OCI-LY7 (cell line): Measurements from ENCODE around the gene FMN2. TPM values are rescaled to one million over a fixed set of nuclear protein-coding genes. Genes with fewer than 3 reads are reported as not detected.
A peak's percentile ranks its signal among the peaks of the same experiment; 100 is the strongest.

Source experiments
- BruUV-seq: library from RNA; stranded (reverse); fragments of 400-500 nt; replicated peaks from 2 replicates; lab custom pipeline; 2021; lab: Mats Ljungman, UMichigan
- CTCF ChIA-PET: fragments of 300-600 bp; sonication (Branson Sonifier 250); formaldehyde crosslinking; loops from one replicate; lab custom pipeline; 2022; ENCODE audit warnings: antibody characterized with exemption; ENCODE audit not compliant: unreplicated experiment; lab: Charles Lee
- POLR2A ChIA-PET: fragments of 300-600 bp; sonication (Branson Sonifier 250); formaldehyde crosslinking; loops from one replicate; lab custom pipeline; 2022; ENCODE audit warnings: antibody characterized with exemption; lab: Charles Lee
- DNase-seq: peaks from one replicate; pipeline ENCODE4 v3.0.0-alpha.2; 2015; ENCODE audit warnings: low spot score
- H2AFZ ChIP-seq: fragments of 200-600 bp; sonication (generic), shearing (Covaris generic); 2 replicates; pipeline ENCODE4 v1.6.1; 2014; ENCODE audit warnings: mild to moderate bottlenecking, antibody characterized with exemption, low read length, moderate library complexity
- H3K27ac ChIP-seq: fragments of 200-600 bp; sonication (generic); 2 replicates; pipeline ENCODE4 v1.5.1; 2014; ENCODE audit warnings: mixed run types, low read depth, mild to moderate bottlenecking, moderate library complexity, low read length, inconsistent platforms; ENCODE audit not compliant: poor library complexity, severe bottlenecking
- H3K36me3 ChIP-seq: fragments of 200-600 bp; sonication (generic); 2 replicates; pipeline ENCODE4 v1.6.1; 2014; ENCODE audit warnings: mild to moderate bottlenecking, antibody characterized with exemption, low read length, moderate library complexity, mixed read lengths; ENCODE audit not compliant: insufficient read depth
- H3K4me1 ChIP-seq: fragments of 200-600 bp; sonication (generic); 2 replicates; pipeline ENCODE4 v1.5.1; 2014; ENCODE audit warnings: mild to moderate bottlenecking, low read length; ENCODE audit not compliant: insufficient read depth, poor library complexity, severe bottlenecking
- H3K4me2 ChIP-seq: fragments of 200-600 bp; sonication (generic); 2 replicates; pipeline ENCODE4 v1.6.1; 2014; ENCODE audit warnings: mild to moderate bottlenecking, low read length
- H3K4me3 ChIP-seq: fragments of 200-600 bp; sonication (generic); 2 replicates; pipeline ENCODE4 v1.5.1; 2014; ENCODE audit warnings: mild to moderate bottlenecking, low read depth, low read length; ENCODE audit not compliant: poor library complexity, severe bottlenecking
- H3K79me2 ChIP-seq: fragments of 200-600 bp; sonication (generic); 2 replicates; pipeline ENCODE4 v1.6.1; 2016; ENCODE audit warnings: low read depth, mild to moderate bottlenecking, low read length, moderate library complexity, mixed read lengths; ENCODE audit not compliant: insufficient read depth
- H3K9me2 ChIP-seq: fragments of 200-600 bp; sonication (generic); 2 replicates; pipeline ENCODE4 v1.6.1; 2016; ENCODE audit warnings: mild to moderate bottlenecking, low read length, mixed read lengths; ENCODE audit not compliant: insufficient read depth
- H3K9me3 ChIP-seq: fragments of 200-600 bp; sonication (generic); 2 replicates; pipeline ENCODE4 v1.6.1; 2014; ENCODE audit warnings: mild to moderate bottlenecking, mixed run types, low read length, mixed read lengths
- H4K20me1 ChIP-seq: fragments of 200-600 bp; sonication (generic); 2 replicates; pipeline ENCODE4 v1.6.1; 2014; ENCODE audit warnings: mild to moderate bottlenecking, antibody characterized with exemption, low read length, moderate library complexity, mixed read lengths; ENCODE audit not compliant: insufficient read depth
- EZH2phosphoT487 ChIP-seq: fragments of 200-600 bp; sonication (generic); IDR thresholded peaks from 2 replicates; pipeline ENCODE4 v1.6.1; 2018; ENCODE audit warnings: low read depth, borderline replicate concordance, mild to moderate bottlenecking, mixed run types, antibody characterized with exemption, low read length, moderate library complexity, mixed read lengths
- intact Hi-C: fragments of 100-400 bp; cut with micrococcal nuclease; formaldehyde crosslinking; loops from one replicate; pipeline ENCODE4 v1.10.0; 2022; ENCODE audit not compliant: unreplicated experiment
- total RNA-seq, 2 experiments: library from RNA; depleted of rRNA in 1 of 2; stranded (reverse); fragments of >200 nt in 1 of 2; shearing (Covaris generic) in 1 of 2; gene quantifications; 2 replicates each; pipeline ENCODE4 v1.2.3, GENCODE V29; 2014 to 2022
- TF ChIP-seq, protein P1 (sequence below): fragments of 200-600 bp; sonication (generic); conservative IDR thresholded peaks from 2 replicates; pipeline ENCODE4 v1.5.1; 2014; ENCODE audit warnings: mild to moderate bottlenecking, antibody characterized with exemption, low read length, moderate library complexity, mixed read lengths

The FMN2 gene
- total RNA-seq, 2 experiments from 2014 or later = not detected

DNA sequence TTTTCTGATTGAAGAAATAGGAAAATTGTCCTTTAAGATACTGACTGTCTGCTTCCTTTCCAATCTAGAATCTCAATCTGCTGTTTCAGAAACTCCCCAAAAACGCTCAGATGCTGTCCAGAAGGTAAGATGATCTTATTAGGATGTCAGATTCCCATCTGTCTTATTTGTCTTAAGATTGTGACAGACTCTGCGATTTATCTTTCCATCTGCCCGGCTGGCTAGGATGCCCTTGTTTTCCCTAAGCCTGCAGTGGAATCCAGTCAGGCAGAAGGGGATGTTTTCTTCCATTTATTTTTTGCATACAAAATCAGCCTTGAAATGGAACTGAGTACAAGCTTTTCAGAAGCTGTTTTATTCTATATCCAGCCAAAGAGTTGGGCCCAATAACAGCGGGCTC lies 96.5 kb downstream of the FMN2 start:
- no TSS peak for BruUV-seq
- H3K9me2 ChIP-seq = no peaks in the 10 kb centered on the region
- H2AFZ ChIP-seq = no peak overlapping the region
- H4K20me1 ChIP-seq = 0 out of 2 replicates have a peak, but pooled peaks cover 3% of the 10 kb centered on the region
- no peaks in the 10 kb centered on the region for H3K36me3 ChIP-seq
- H3K9me3 ChIP-seq = no peaks in the 10 kb centered on the region
- POLR2A ChIA-PET = interaction anchor here (0.6 to 1.6 kb wide), 2 partner anchors 30 to 167 kb away, joined by 3 to 4 read pairs; no protein-coding TSS in a partner anchor
- H3K79me2 ChIP-seq = no peaks in the 10 kb centered on the region
- no peak overlapping the region for H3K4me2 ChIP-seq
- intact Hi-C loops = loop anchor here (10.0 kb wide), 1 partner anchor 163 kb away; no protein-coding TSS in a partner anchor
- DNase-seq = no peak
- H3K4me1 ChIP-seq = no peaks in the 10 kb centered on the region
- H3K27ac ChIP-seq = no peak overlapping the region
- no peak for TF ChIP-seq EZH2phosphoT487
- TF ChIP-seq, protein P1, sequence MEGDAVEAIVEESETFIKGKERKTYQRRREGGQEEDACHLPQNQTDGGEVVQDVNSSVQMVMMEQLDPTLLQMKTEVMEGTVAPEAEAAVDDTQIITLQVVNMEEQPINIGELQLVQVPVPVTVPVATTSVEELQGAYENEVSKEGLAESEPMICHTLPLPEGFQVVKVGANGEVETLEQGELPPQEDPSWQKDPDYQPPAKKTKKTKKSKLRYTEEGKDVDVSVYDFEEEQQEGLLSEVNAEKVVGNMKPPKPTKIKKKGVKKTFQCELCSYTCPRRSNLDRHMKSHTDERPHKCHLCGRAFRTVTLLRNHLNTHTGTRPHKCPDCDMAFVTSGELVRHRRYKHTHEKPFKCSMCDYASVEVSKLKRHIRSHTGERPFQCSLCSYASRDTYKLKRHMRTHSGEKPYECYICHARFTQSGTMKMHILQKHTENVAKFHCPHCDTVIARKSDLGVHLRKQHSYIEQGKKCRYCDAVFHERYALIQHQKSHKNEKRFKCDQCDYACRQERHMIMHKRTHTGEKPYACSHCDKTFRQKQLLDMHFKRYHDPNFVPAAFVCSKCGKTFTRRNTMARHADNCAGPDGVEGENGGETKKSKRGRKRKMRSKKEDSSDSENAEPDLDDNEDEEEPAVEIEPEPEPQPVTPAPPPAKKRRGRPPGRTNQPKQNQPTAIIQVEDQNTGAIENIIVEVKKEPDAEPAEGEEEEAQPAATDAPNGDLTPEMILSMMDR = no peak
- no peak overlapping the region for H3K4me3 ChIP-seq
- CTCF ChIA-PET = no interaction called here

GRCh38 chr1:240189386-240189989 lies 97.8 kb downstream of the FMN2 start:
- no peak overlapping the region for H3K4me3 ChIP-seq
- H2AFZ ChIP-seq = no peak overlapping the region
- no peaks in the 10 kb centered on the region for H3K9me2 ChIP-seq
- H4K20me1 ChIP-seq = 0 out of 2 replicates have a peak, but pooled peaks cover 3% of the 10 kb centered on the region
- H3K4me2 ChIP-seq = no peak overlapping the region
- H3K79me2 ChIP-seq = no peaks in the 10 kb centered on the region
- H3K27ac ChIP-seq = no peak overlapping the region
- no peaks in the 10 kb centered on the region for H3K36me3 ChIP-seq
- H3K4me1 ChIP-seq = no peaks in the 10 kb centered on the region
- no peak for TF ChIP-seq EZH2phosphoT487
- TF ChIP-seq, protein P1 = peak; percentile 91
- intact Hi-C loops = loop anchor here (10.0 kb wide), 1 partner anchor 165 kb away; no protein-coding TSS in a partner anchor
- CTCF ChIA-PET = no interaction called here
- no peaks in the 10 kb centered on the region for H3K9me3 ChIP-seq
- POLR2A ChIA-PET = no interaction called here
- no TSS peak for BruUV-seq
- peak; percentile 46 for DNase-seq

DNA sequence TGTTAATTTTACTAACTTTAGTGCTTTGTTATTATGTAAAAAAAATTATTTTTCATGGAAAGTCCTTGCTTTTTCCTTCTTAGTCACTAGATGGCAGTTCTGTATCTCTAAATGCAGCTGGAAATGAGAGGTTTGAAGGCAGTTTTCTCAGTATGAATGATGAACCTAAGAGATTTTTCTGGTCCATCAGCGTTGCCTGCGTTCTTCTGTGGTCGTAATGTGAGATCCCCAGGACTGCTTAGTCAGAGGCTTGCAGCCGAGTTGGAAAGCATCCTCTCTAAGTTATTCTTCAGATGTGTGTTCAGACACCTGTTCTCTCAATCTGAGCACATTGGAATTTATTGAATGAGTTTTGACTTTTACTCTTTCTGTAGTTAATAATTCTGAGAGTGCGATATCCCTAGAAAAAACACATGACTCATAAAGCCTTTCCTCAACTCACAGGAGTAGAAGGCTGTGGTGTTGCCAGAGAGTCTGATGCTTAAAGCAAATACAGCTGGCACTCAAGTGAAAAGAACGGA lies 99.3 kb downstream of the FMN2 start:
- BruUV-seq = no TSS peak
- ChIA-PET CTCF (no interaction called here), POLR2A (interaction anchor here (1.2 kb wide), 1 partner anchor 9 kb away, joined by 5 read pairs; no protein-coding TSS in a partner anchor)
- Histone ChIP-seq H3K4me1 (no peaks in the 10 kb centered on the region), H2AFZ (no peak overlapping the region), H3K4me3 (no peak overlapping the region), H3K27ac (no peak overlapping the region), H3K9me2 (no peaks in the 10 kb centered on the region), H3K4me2 (no peak overlapping the region), H3K79me2 (no peaks in the 10 kb centered on the region), H4K20me1 (0 out of 2 replicates have a peak, but pooled peaks cover 3% of the 10 kb centered on the region), H3K9me3 (no peaks in the 10 kb centered on the region), H3K36me3 (no peaks in the 10 kb centered on the region)
- TF ChIP-seq, protein P1 = peak; percentile 61
- TF ChIP-seq EZH2phosphoT487 = no peak
- DNase-seq = no peak
- intact Hi-C loops = no loop called here
